Measurements from ENCODE around the gene DHH. TPM values are rescaled to one million over a fixed set of nuclear protein-coding genes. Genes with fewer than 3 reads are reported as not detected.
A peak's percentile ranks its signal among the peaks of the same experiment; 100 is the strongest.
"Not testable (repeated sequence)": the region's sequence is repeated elsewhere in the genome, so short reads cannot be mapped to it uniquely, and the experiment has no call there.

The DHH gene
- total RNA-seq, 1 experiment from 2014 or later, result 0.39 TPM

DNA sequence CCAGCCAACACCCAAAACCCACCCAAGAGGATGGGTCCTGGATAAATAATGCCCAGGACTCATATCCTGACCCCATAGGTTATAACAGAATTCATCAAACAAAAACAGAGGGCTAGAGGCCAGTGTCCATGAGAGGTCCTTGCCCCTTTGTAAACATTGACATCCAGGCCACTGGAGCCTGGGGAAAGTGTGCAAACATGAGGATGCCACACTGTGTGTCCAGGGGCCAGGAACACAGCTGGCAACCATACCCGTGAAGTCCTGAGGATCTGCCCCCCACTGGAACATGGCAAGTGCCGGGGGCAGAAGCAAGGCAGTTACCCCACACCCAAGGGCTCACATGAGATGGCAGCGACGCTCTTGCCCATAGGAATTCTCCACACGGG lies 29.8 kb downstream of the DHH start:
- no peaks in the 10 kb centered on the region for H3K27me3 ChIP-seq (replicated peaks; ENCODE audit: insufficient read depth, low read depth, low read length, poor library complexity)
- H3K4me3 ChIP-seq (ENCODE audit: low read depth, low read length, poor library complexity, severe bottlenecking), result no peak overlapping the region
- BruUV-seq (replicated peaks), result no TSS peak
- intact Hi-C loops (cut with micrococcal nuclease; ENCODE audit: unreplicated experiment), result loop anchor here (1.0 to 5.0 kb wide), 3 partner anchors 34 to 173 kb away; no protein-coding TSS in a partner anchor
- CTCF ChIA-PET, result interaction anchor here (0.5 to 2.3 kb wide), 8 partner anchors 19 to 219 kb away, joined by 3 to 17 read pairs (median 4); no protein-coding TSS in a partner anchor
- no peaks in the 10 kb centered on the region for H3K4me1 ChIP-seq (ENCODE audit: insufficient read depth, low read length, poor library complexity, severe bottlenecking)
- H3K9me3 ChIP-seq (ENCODE audit: low read depth, low read length, poor library complexity, severe bottlenecking), result no peaks in the 10 kb centered on the region
- no peak overlapping the region for H3K27ac ChIP-seq (ENCODE audit: low read depth, low read length, poor library complexity, severe bottlenecking)
- TF ChIP-seq EZH2 (IDR thresholded peaks at IDR 0.05; ENCODE audit: borderline replicate concordance, low read depth, low read length, poor library complexity, severe bottlenecking), result no peak
- no peaks in the 10 kb centered on the region for H3K36me3 ChIP-seq (ENCODE audit: insufficient read depth, low read length, poor library complexity, severe bottlenecking)
- DNase-seq (ENCODE audit: low spot score), result no peak
- POLR2A ChIA-PET (ENCODE audit: low non-redundant PET), result no interaction called here

DNA sequence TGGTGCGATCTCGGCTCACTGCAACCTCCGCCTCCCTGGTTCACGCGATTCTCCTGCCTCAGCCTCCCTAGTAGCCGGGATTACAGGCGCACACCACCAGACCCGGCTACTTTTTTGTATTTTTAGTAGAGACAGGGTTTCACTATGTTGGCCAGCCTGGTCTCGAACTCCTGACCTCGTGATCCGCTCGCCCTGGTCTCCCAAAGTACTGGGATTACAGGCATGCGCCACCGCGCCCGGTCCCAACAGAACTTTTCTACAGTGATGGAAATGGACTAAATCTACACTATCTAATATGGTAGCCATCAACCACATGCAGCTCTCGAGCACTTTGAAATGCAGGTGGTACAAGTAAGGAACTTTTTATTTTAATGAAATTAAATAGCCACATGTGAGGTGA lies 32.7 kb downstream of the DHH start:
- H3K27ac ChIP-seq (ENCODE audit: low read depth, low read length, poor library complexity, severe bottlenecking); H3K27me3 ChIP-seq (replicated peaks; ENCODE audit: insufficient read depth, low read depth, low read length, poor library complexity); BruUV-seq (replicated peaks); H3K9me3 ChIP-seq (ENCODE audit: low read depth, low read length, poor library complexity, severe bottlenecking); DNase-seq (ENCODE audit: low spot score); H3K4me3 ChIP-seq (ENCODE audit: low read depth, low read length, poor library complexity, severe bottlenecking); H3K36me3 ChIP-seq (ENCODE audit: insufficient read depth, low read length, poor library complexity, severe bottlenecking); POLR2A ChIA-PET (ENCODE audit: low non-redundant PET): not testable (repeated sequence)
- CTCF ChIA-PET, result interaction anchor here (0.6 kb wide), 1 partner anchor 271 kb away, joined by 4 read pairs; no protein-coding TSS in a partner anchor
- peaks cover 10% of the 10 kb centered on the region for H3K4me1 ChIP-seq (ENCODE audit: insufficient read depth, low read length, poor library complexity, severe bottlenecking)
- intact Hi-C loops (cut with micrococcal nuclease; ENCODE audit: unreplicated experiment), result loop anchor here (5.0 kb wide), 1 partner anchor 175 kb away; no protein-coding TSS in a partner anchor

DNA sequence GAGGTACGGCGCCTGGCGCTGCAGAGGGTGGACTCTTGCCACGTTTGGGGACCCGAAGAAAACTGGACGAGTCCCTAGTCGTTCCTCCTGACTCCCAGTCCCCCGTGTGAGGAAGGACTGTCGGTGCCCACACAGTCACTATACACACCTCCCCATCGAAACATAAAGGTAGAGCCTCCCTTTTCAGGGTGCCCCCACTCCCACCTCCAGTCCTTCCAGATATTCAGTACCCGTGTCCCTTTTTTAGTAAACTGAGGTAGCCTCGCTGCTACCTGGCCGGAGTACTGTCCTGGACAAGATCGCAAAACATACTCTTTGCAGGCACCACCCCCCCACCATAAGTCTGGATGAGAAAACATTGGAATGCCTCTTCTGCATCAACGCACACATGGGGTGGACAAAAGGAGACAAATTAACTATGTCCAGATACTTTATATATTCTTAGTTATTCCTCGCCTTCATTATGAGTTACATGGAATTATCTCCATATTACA lies 33.4 kb downstream of the DHH start:
- no peaks in the 10 kb centered on the region for H3K9me3 ChIP-seq (ENCODE audit: low read depth, low read length, poor library complexity, severe bottlenecking)
- peaks cover 17% of the 10 kb centered on the region for H3K4me1 ChIP-seq (ENCODE audit: insufficient read depth, low read length, poor library complexity, severe bottlenecking)
- peak overlapping the region; percentile 100 for H3K27ac ChIP-seq (ENCODE audit: low read depth, low read length, poor library complexity, severe bottlenecking)
- peak overlapping the region; percentile 98 for H3K4me3 ChIP-seq (ENCODE audit: low read depth, low read length, poor library complexity, severe bottlenecking)
- no peaks in the 10 kb centered on the region for H3K27me3 ChIP-seq (replicated peaks; ENCODE audit: insufficient read depth, low read depth, low read length, poor library complexity)
- H3K36me3 ChIP-seq (ENCODE audit: insufficient read depth, low read length, poor library complexity, severe bottlenecking), result no peaks in the 10 kb centered on the region
- POLR2A ChIA-PET (ENCODE audit: low non-redundant PET), result interaction anchor here (0.6 kb wide), 1 partner anchor 1319 kb away, joined by 3 read pairs; no protein-coding TSS in a partner anchor
- intact Hi-C loops (cut with micrococcal nuclease; ENCODE audit: unreplicated experiment), result loop anchor here (5.0 kb wide), 1 partner anchor 176 kb away; no protein-coding TSS in a partner anchor
- TF ChIP-seq EZH2 (IDR thresholded peaks at IDR 0.05; ENCODE audit: borderline replicate concordance, low read depth, low read length, poor library complexity, severe bottlenecking), result no peak
- TF ChIP-seq, protein P1, sequence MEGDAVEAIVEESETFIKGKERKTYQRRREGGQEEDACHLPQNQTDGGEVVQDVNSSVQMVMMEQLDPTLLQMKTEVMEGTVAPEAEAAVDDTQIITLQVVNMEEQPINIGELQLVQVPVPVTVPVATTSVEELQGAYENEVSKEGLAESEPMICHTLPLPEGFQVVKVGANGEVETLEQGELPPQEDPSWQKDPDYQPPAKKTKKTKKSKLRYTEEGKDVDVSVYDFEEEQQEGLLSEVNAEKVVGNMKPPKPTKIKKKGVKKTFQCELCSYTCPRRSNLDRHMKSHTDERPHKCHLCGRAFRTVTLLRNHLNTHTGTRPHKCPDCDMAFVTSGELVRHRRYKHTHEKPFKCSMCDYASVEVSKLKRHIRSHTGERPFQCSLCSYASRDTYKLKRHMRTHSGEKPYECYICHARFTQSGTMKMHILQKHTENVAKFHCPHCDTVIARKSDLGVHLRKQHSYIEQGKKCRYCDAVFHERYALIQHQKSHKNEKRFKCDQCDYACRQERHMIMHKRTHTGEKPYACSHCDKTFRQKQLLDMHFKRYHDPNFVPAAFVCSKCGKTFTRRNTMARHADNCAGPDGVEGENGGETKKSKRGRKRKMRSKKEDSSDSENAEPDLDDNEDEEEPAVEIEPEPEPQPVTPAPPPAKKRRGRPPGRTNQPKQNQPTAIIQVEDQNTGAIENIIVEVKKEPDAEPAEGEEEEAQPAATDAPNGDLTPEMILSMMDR (conservative IDR thresholded peaks at IDR 0.05; ENCODE audit: low read depth, low read length), result no peak
- DNase-seq (ENCODE audit: low spot score), result no peak
- BruUV-seq (replicated peaks), result TSS peak; percentile 69
- CTCF ChIA-PET, result no interaction called here

DNA sequence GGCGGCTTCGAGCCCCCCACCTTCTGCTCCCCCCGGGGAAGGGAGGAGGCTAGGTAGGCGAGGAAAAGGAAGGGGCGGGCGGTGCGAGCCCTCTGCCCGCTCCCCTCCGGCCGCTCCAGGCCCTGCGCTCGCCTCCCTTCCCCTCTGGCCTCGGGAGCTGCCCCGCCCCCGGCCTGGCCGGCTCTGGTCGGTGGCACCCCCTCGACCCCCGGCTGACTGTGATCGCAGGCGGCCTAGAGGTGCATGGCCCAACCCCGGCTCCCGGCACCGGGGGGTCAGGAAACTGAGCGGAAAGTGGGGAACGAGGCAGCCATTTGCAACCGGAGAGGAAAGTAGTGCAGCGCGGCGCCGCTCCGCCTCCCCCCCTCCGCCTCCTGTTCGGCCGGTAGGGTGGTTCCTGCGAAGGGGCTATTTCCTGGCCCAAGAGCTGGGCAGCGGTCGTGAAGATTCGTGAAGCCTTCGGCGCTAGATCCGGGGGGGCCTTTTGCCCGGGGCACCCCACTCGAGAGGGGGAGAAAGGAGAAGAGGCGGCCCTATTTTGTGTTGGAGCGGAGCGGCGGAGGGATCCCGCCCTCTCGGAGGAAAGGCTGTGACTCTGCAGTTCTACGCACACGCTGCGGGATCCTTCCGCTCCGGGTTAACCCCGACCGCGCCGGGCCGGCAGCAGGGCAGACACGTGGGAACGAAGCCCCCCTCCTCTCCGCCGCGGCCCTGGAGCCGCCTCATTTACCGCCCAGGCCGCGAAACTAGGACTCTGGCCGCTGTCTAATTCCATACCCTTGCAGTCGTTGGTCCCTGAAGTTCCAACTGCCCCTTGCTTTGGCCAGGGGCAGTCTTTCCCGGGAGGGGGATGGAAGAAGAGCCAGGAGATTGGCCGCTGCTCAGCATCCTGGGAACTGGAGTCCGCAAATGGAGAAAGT lies 34.1 kb downstream of the DHH start, which contains the start of gene KMT2D:
Gene KMT2D, minus strand, starts transcription at position 558 of the 920 bp plus-strand sequence. CDS start 5,470 bp downstream, outside the sequence.
- H3K4me3 ChIP-seq (ENCODE audit: low read depth, low read length, poor library complexity, severe bottlenecking), result peak within 1 kb of the TSS; percentile 98
- TSS peak; percentile 42 for BruUV-seq (replicated peaks)
- ChIA-PET POLR2A (ENCODE audit: low non-redundant PET) (interaction anchor here (0.6 kb wide), 1 partner anchor 1318 kb away, joined by 3 read pairs; no protein-coding TSS in a partner anchor), CTCF (no interaction called here)
- H3K9me3 ChIP-seq (ENCODE audit: low read depth, low read length, poor library complexity, severe bottlenecking), result no peaks in the 10 kb centered on the region
- peak within 1 kb of the TSS; percentile 100 for H3K27ac ChIP-seq (ENCODE audit: low read depth, low read length, poor library complexity, severe bottlenecking)
- intact Hi-C loops (cut with micrococcal nuclease; ENCODE audit: unreplicated experiment), result loop anchor here (5.0 kb wide), 1 partner anchor 177 kb away; no protein-coding TSS in a partner anchor
- H3K27me3 ChIP-seq (replicated peaks; ENCODE audit: insufficient read depth, low read depth, low read length, poor library complexity), result no peaks in the 10 kb centered on the region
- peak; percentile 98 for DNase-seq (ENCODE audit: low spot score)
- H3K4me1 ChIP-seq (ENCODE audit: insufficient read depth, low read length, poor library complexity, severe bottlenecking), result peaks cover 18% of the 10 kb centered on the region
- H3K36me3 ChIP-seq (ENCODE audit: insufficient read depth, low read length, poor library complexity, severe bottlenecking), result peaks cover 1% of the 10 kb centered on the region
- TF ChIP-seq EZH2 (IDR thresholded peaks at IDR 0.05; ENCODE audit: borderline replicate concordance, low read depth, low read length, poor library complexity, severe bottlenecking), result no peak
- TF ChIP-seq, protein P1 (conservative IDR thresholded peaks at IDR 0.05; ENCODE audit: low read depth, low read length), result peak; percentile 29; the same call in 1 of the 2 replicates

Measured in A673 (cell line).